ENCODE measurements around the gene BAK1. TPM values are rescaled to one million over a fixed set of nuclear protein-coding genes. Genes with fewer than 3 reads are reported as not detected.

The BAK1 gene
- polyA plus RNA-seq, 3 donors = 27.8 to 41.5 (median 34.0) TPM

DNA sequence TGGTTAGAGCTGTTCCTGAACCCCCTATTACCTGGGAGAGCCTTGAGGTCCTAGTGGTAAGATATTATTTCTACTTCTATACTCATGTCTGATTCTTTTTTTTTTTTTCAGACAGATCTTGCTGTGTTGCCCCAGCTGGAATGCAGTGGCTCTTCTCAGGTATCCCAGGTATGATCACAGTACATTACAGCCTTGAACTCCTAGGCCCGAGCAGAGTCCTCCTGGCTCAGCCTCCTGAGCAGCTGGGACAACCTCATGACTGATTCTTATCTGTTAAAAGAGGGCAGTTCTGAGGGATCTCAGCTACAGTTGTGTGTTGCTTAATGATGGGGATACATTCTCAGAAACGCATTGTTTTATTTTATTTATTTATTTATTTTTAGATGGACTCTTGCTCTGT lies 30.2 kb downstream of the BAK1 start:
- no peak overlapping the region for H3K9ac ChIP-seq (ENCODE audit: insufficient read depth, low read length, poor library complexity, severe bottlenecking)
- no peak overlapping the region for H3K27ac Mint-ChIP-seq

GRCh38 chr6:33549196-33549595 lies 30.9 kb downstream of the BAK1 start:
- no peak overlapping the region for H3K9ac ChIP-seq (ENCODE audit: insufficient read depth, low read length, poor library complexity, severe bottlenecking)
- H3K4me3 ChIP-seq (replicated peaks in 1 of 3; ENCODE audit: low read depth in 2 of 3, low read length in 3 of 3) = no peak overlapping the region
- peaks cover 0 to 12% (median 6%) of the 10 kb centered on the region in 3 donors for H3K27me3 Mint-ChIP-seq (ENCODE audit: low read depth in 3 of 3)
- intact Hi-C loops (cut with micrococcal nuclease) = no loop called here
- 86% methylated on average over 5 of the region's 8 CpGs for WGBS (ENCODE audit: insufficient coverage)
- peaks cover 9% of the 10 kb centered on the region for H3K4me1 Mint-ChIP-seq
- no peaks in the 10 kb centered on the region for H3K79me2 ChIP-seq (ENCODE audit: insufficient read depth, low read length)
- TF ChIP-seq CTCF (IDR thresholded peaks at IDR 0.05) = no peak
- H3K36me3 ChIP-seq (replicated peaks in 1 of 2; ENCODE audit: control insufficient read depth in 1 of 2, insufficient read depth in 2 of 2, low read length in 2 of 2) = no peaks in the 10 kb centered on the region
- H3K27ac Mint-ChIP-seq = no peak overlapping the region
- no peak for DNase-seq
- H3K9me3 Mint-ChIP-seq = peaks cover 0 to 2% (median 0%) of the 10 kb centered on the region in 7 donors
- H3K36me3 Mint-ChIP-seq = no peaks in the 10 kb centered on the region
- no peak overlapping the region for H3K4me2 ChIP-seq (replicated peaks; ENCODE audit: extremely low read depth, low read length, poor library complexity, severe bottlenecking)
- no peak overlapping the region for H2AFZ ChIP-seq (ENCODE audit: insufficient read depth, low read depth, low read length, poor library complexity, severe bottlenecking)
- H3K9me3 ChIP-seq (replicated peaks in 1 of 2; ENCODE audit: control insufficient read depth in 1 of 2, insufficient read depth in 1 of 2, low read length in 2 of 2) = no peaks in the 10 kb centered on the region
- no peak overlapping the region for H3K27ac ChIP-seq (ENCODE audit: low read depth in 1 of 2, low read length in 2 of 2)
- no peak overlapping the region for H3K4me3 Mint-ChIP-seq
- H3K4me1 ChIP-seq (ENCODE audit: control insufficient read depth in 1 of 2, insufficient read depth in 2 of 2, low read length in 2 of 2) = peaks cover 0 to 5% of the 10 kb centered on the region in 2 donors
- H3K27me3 ChIP-seq (ENCODE audit: control insufficient read depth in 2 of 2, insufficient read depth in 2 of 2, low read length in 2 of 2) = no peaks in the 10 kb centered on the region
- H4K20me1 ChIP-seq (ENCODE audit: insufficient read depth, low read length) = no peaks in the 10 kb centered on the region

More for the DNA sequence above, 30.2 kb downstream of the BAK1 start:
- H3K27me3 ChIP-seq (ENCODE audit: control insufficient read depth in 2 of 2, insufficient read depth in 2 of 2, low read length in 2 of 2) = no peaks in the 10 kb centered on the region
- H3K4me1 ChIP-seq (ENCODE audit: control insufficient read depth in 1 of 2, insufficient read depth in 2 of 2, low read length in 2 of 2) = peaks cover 0 to 5% of the 10 kb centered on the region in 2 donors
- WGBS (ENCODE audit: insufficient coverage) = 100% methylated on average over 1 of the region's 2 CpGs
- H4K20me1 ChIP-seq (ENCODE audit: insufficient read depth, low read length) = no peaks in the 10 kb centered on the region
- no peak overlapping the region for H3K27ac ChIP-seq (ENCODE audit: low read depth in 1 of 2, low read length in 2 of 2)
- H3K79me2 ChIP-seq (ENCODE audit: insufficient read depth, low read length) = no peaks in the 10 kb centered on the region
- no peak for DNase-seq
- no peak overlapping the region for H3K4me3 Mint-ChIP-seq
- peaks cover 0 to 10% (median 6%) of the 10 kb centered on the region in 3 donors for H3K27me3 Mint-ChIP-seq (ENCODE audit: low read depth in 3 of 3)
- H3K36me3 ChIP-seq (replicated peaks in 1 of 2; ENCODE audit: control insufficient read depth in 1 of 2, insufficient read depth in 2 of 2, low read length in 2 of 2) = no peaks in the 10 kb centered on the region
- H3K9me3 ChIP-seq (replicated peaks in 1 of 2; ENCODE audit: control insufficient read depth in 1 of 2, insufficient read depth in 1 of 2, low read length in 2 of 2) = no peaks in the 10 kb centered on the region
- TF ChIP-seq CTCF (IDR thresholded peaks at IDR 0.05) = no peak
- H3K9me3 Mint-ChIP-seq = peaks cover 0 to 2% (median 0%) of the 10 kb centered on the region in 7 donors
- H3K4me2 ChIP-seq (replicated peaks; ENCODE audit: extremely low read depth, low read length, poor library complexity, severe bottlenecking) = no peak overlapping the region
- H3K4me1 Mint-ChIP-seq = peaks cover 9% of the 10 kb centered on the region
- H3K36me3 Mint-ChIP-seq = no peaks in the 10 kb centered on the region
- no peak overlapping the region for H3K4me3 ChIP-seq (replicated peaks in 1 of 3; ENCODE audit: low read depth in 2 of 3, low read length in 3 of 3)
- intact Hi-C loops (cut with micrococcal nuclease) = no loop called here
- H2AFZ ChIP-seq (ENCODE audit: insufficient read depth, low read depth, low read length, poor library complexity, severe bottlenecking) = no peak overlapping the region
